ENCODE measurements around the gene ELAC1. TPM values are rescaled to one million over a fixed set of nuclear protein-coding genes. Genes with fewer than 3 reads are reported as not detected.

ELAC1 gene
- total RNA-seq, 1 donor from 2014 or later: 7.1 TPM

GRCh38 chr18:51030537-51031258 is 62.9 kb downstream of the ELAC1 start:
- no peak for DNase-seq (ENCODE audit: low read depth)
- Histone ChIP-seq H3K27me3 (ENCODE audit: control insufficient read depth, insufficient read depth, low read length) (no peaks in the 10 kb centered on the region), H3K36me3 (ENCODE audit: control insufficient read depth, insufficient read depth, low read length) (no peaks in the 10 kb centered on the region), H3K4me3 (ENCODE audit: low read depth, low read length) (peak overlapping the region; percentile 89)
- no peak for TF ChIP-seq CTCF (IDR thresholded peaks at IDR 0.05; ENCODE audit: insufficient read depth, low read length, poor library complexity, severe bottlenecking)

- Histone ChIP-seq H3K36me3 (ENCODE audit: control insufficient read depth, insufficient read depth, low read length) (no peaks in the 10 kb centered on the region), H3K4me3 (ENCODE audit: low read depth, low read length) (peak overlapping the region; percentile 0), H3K27me3 (ENCODE audit: control insufficient read depth, insufficient read depth, low read length) (no peaks in the 10 kb centered on the region)
- TF ChIP-seq CTCF (IDR thresholded peaks at IDR 0.05; ENCODE audit: insufficient read depth, low read length, poor library complexity, severe bottlenecking): no peak
- DNase-seq (ENCODE audit: low read depth): no peak
These were observed 64.4 kb downstream of the ELAC1 start for GRCh38 chr18:51032193-51032592.

GRCh38 chr18:51037230-51037629 is 69.4 kb downstream of the ELAC1 start:
- TF ChIP-seq CTCF (IDR thresholded peaks at IDR 0.05; ENCODE audit: insufficient read depth, low read length, poor library complexity, severe bottlenecking): no peak
- DNase-seq (ENCODE audit: low read depth): no peak
- Histone ChIP-seq H3K36me3 (ENCODE audit: control insufficient read depth, insufficient read depth, low read length) (no peaks in the 10 kb centered on the region), H3K27me3 (ENCODE audit: control insufficient read depth, insufficient read depth, low read length) (no peaks in the 10 kb centered on the region), H3K4me3 (ENCODE audit: low read depth, low read length) (no peak overlapping the region)

Other genes starting within 250 kb of the ELAC1 start
- 0.07 TPM in 1 of 2 replicates, not detected in the other for gene MRO, start 148.0 kb upstream of the ELAC1 start, total RNA-seq
- 52.0 and 72.4 TPM in 2 replicates for gene ME2, start 88.9 kb upstream of the ELAC1 start, total RNA-seq
- 91.9 and 130 TPM in 2 replicates for gene SMAD4, start 62.2 kb downstream of the ELAC1 start, total RNA-seq
- 60.1 and 64.7 TPM in 2 replicates for gene MEX3C, start 229.6 kb downstream of the ELAC1 start, total RNA-seq

All from kidney epithelial cell (primary cell).